Thoracic aorta (tissue), 2 donors: ENCODE results near the gene ERGIC1. TPM values are rescaled to one million over a fixed set of nuclear protein-coding genes. Genes with fewer than 3 reads are reported as not detected.
A peak's percentile ranks its signal among the peaks of the same experiment; 100 is the strongest.

Experiments used
- ATAC-seq: fragments of 150-250 bp; one replicate; pipeline ENCODE4 v1.8.0; 2017; ENCODE audit warnings: low read depth; ENCODE audit not compliant: insufficient number of reproducible peaks, low FRiP score
- DNase-seq: peaks from one replicate; pipeline ENCODE4 v3.0.0-alpha.2; 2020; ENCODE audit warnings: low spot score
- H3K27ac ChIP-seq, 2 donors: fragments of 200-600 bp; sonication (generic); 1 replicate in 1 of 2; 2 replicates in 1 of 2; pipeline ENCODE4 v1.5.1; 2016; ENCODE audit warnings: mild to moderate bottlenecking in 2 of 2, moderate library complexity in 2 of 2
- H3K27me3 ChIP-seq: fragments of 200-600 bp; sonication (generic); replicated peaks from 2 replicates; pipeline ENCODE4 v1.6.0; 2016; ENCODE audit warnings: mild to moderate bottlenecking; ENCODE audit not compliant: insufficient read depth
- H3K36me3 ChIP-seq: fragments of 200-600 bp; sonication (generic); one replicate; pipeline ENCODE4 v1.5.1; 2016
- H3K4me1 ChIP-seq, 2 donors: fragments of 200-600 bp; sonication (generic); 1 replicate in 1 of 2; 2 replicates in 1 of 2; pipeline versions ENCODE4 v1.5.1 to v1.6.0; 2016; ENCODE audit warnings: low read depth in 2 of 2, mild to moderate bottlenecking in 1 of 2; ENCODE audit not compliant: control insufficient read depth in 1 of 2
- H3K4me3 ChIP-seq: fragments of 200-600 bp; sonication (generic); 2 replicates; pipeline ENCODE4 v1.5.1; 2016; ENCODE audit warnings: mild to moderate bottlenecking
- H3K9me3 ChIP-seq: fragments of 200-600 bp; sonication (generic); 2 replicates; pipeline ENCODE4 v1.5.1; 2016
- total RNA-seq, 2 donors: library from RNA; depleted of rRNA; stranded (reverse); fragments of >200 nt; gene quantifications; one replicate each; pipeline versions ENCODE4 v1.1.0 to v1.2.3, GENCODE V29; 2016
- TF ChIP-seq, protein P1 (sequence below): fragments of 200-600 bp; sonication (generic); IDR thresholded peaks from one replicate; pipeline ENCODE4 v1.5.1; 2019; ENCODE audit warnings: antibody characterized with exemption

The ERGIC1 gene
- total RNA-seq, 2 donors from 2014 or later, result 141 to 230 TPM

DNA sequence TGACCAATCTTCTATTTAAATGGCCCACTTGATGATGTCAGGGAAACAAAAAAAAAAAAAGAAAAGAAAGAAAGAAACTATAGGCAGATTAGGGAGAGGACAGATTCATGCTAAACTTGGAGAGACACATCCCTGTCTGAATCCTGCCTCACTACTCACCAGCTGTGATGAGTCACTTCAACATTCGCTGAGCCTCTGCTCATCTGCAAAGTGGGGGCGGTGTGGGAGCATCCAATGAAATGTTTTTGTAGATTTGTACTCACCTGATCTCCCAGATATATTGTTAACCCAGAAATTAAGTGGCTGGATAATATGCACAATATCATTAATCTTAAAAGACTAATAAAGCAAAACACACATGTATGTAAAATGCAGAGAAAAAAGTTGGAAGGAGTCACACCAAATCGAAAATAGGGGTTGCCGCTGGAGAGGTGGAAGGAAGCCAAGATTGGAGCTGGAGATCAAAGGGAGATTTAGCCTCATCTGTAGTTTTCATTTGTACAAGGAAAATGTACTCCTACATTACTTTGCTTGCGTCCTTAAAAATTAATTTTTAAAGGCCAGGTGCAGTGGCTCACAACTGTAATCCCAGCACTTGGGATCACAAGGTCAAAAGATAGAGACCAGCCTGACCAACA is 17.0 kb upstream of the ERGIC1 start:
- Histone ChIP-seq H3K36me3 (no peaks in the 10 kb centered on the region), H3K27me3 (no peaks in the 10 kb centered on the region), H3K27ac (no peak overlapping the region), H3K4me1 (peaks cover 0 to 11% of the 10 kb centered on the region in 2 donors), H3K4me3 (no peak overlapping the region), H3K9me3 (no peaks in the 10 kb centered on the region)
- no peak for DNase-seq
- no peak for ATAC-seq
- TF ChIP-seq, protein P1, sequence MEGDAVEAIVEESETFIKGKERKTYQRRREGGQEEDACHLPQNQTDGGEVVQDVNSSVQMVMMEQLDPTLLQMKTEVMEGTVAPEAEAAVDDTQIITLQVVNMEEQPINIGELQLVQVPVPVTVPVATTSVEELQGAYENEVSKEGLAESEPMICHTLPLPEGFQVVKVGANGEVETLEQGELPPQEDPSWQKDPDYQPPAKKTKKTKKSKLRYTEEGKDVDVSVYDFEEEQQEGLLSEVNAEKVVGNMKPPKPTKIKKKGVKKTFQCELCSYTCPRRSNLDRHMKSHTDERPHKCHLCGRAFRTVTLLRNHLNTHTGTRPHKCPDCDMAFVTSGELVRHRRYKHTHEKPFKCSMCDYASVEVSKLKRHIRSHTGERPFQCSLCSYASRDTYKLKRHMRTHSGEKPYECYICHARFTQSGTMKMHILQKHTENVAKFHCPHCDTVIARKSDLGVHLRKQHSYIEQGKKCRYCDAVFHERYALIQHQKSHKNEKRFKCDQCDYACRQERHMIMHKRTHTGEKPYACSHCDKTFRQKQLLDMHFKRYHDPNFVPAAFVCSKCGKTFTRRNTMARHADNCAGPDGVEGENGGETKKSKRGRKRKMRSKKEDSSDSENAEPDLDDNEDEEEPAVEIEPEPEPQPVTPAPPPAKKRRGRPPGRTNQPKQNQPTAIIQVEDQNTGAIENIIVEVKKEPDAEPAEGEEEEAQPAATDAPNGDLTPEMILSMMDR, result no peak

- Histone ChIP-seq H3K27ac (no peak overlapping the region), H3K9me3 (no peaks in the 10 kb centered on the region), H3K27me3 (no peaks in the 10 kb centered on the region), H3K4me3 (no peak overlapping the region), H3K4me1 (peaks cover 0 to 11% of the 10 kb centered on the region in 2 donors), H3K36me3 (no peaks in the 10 kb centered on the region)
- DNase-seq, result no peak
- no peak for ATAC-seq
- TF ChIP-seq, protein P1, result no peak
Observed at GRCh38 chr5:172817664-172818063, 16.4 kb upstream of the ERGIC1 start.

DNA sequence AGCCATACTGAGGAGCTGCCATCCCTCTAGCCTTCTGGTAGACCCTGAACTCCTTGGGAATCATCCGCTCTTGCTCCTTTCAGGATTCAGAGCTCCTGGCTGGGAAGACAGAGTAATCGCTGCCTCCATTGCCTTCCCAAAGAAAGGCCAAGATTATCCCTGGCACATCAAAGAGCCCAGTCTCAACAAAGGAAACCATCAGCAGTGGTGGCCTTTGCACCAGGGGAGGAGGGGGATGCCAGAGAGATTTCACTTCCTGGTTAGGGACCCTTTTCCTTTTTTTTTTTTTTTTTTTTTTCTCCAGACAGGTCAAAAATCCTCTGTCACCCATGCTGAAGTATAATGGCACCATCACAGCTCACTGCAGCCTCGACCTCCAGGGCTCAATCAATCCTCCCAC is 16.0 kb upstream of the ERGIC1 start:
- Histone ChIP-seq H3K27ac (no peak overlapping the region), H3K4me3 (no peak overlapping the region), H3K27me3 (no peaks in the 10 kb centered on the region), H3K36me3 (no peaks in the 10 kb centered on the region), H3K9me3 (no peaks in the 10 kb centered on the region), H3K4me1 (peaks cover 0 to 11% of the 10 kb centered on the region in 2 donors)
- ATAC-seq (no peak), DNase-seq (no peak)
- TF ChIP-seq, protein P1, result no peak

DNA sequence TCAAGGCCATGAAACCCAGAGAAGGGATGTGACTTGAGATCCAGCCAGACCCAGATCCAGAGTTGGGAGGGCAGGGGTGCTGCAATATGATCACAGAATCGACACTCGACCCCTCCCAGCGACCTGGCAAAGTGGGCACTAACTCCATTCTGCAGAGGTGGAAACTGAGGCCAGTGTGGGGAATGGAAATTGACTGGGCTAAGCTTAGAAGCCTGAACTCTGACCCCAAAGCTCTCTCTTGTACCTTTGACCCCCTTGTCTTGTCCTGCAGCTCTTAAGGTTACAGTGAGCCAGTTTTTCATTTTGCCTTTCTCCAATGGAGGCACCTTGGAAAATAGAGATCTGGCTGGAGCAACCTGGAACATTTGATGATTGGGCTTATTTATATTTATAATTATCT is 14.5 kb upstream of the ERGIC1 start:
- H3K27ac ChIP-seq, result no peak overlapping the region
- TF ChIP-seq, protein P1, result no peak
- H3K27me3 ChIP-seq, result no peaks in the 10 kb centered on the region
- H3K4me3 ChIP-seq, result no peak overlapping the region
- peaks cover 0 to 11% of the 10 kb centered on the region in 2 donors for H3K4me1 ChIP-seq
- DNase-seq, result no peak
- no peaks in the 10 kb centered on the region for H3K9me3 ChIP-seq
- no peaks in the 10 kb centered on the region for H3K36me3 ChIP-seq
- no peak for ATAC-seq

- Histone ChIP-seq H3K36me3 (no peaks in the 10 kb centered on the region), H3K4me1 (peaks cover 0 to 11% of the 10 kb centered on the region in 2 donors), H3K27me3 (no peaks in the 10 kb centered on the region), H3K9me3 (no peaks in the 10 kb centered on the region), H3K27ac (no peak overlapping the region), H3K4me3 (no peak overlapping the region)
- DNase-seq, result no peak
- TF ChIP-seq, protein P1, result no peak
- peak; percentile 40 for ATAC-seq
Observed at GRCh38 chr5:172820046-172820767, 13.8 kb upstream of the ERGIC1 start.
